ENCODE measurements around the gene SNX20.
A peak's percentile ranks its signal among the peaks of the same experiment; 100 is the strongest.

The SNX20 gene

GRCh38 chr16:50711862-50712559 lies 30.9 kb upstream of the SNX20 start:
- TF ChIP-seq ZNF274 (IDR thresholded peaks at IDR 0.05; ENCODE audit: low read depth, low read length), result no peak
- no peak overlapping the region for H3K4me3 ChIP-seq (ENCODE audit: low read length)

GRCh38 chr16:50711040-50711439 lies 29.9 kb upstream of the SNX20 start:
- no peak overlapping the region for H3K4me3 ChIP-seq (ENCODE audit: low read length)
- TF ChIP-seq ZNF274 (IDR thresholded peaks at IDR 0.05; ENCODE audit: low read depth, low read length), result no peak

DNA sequence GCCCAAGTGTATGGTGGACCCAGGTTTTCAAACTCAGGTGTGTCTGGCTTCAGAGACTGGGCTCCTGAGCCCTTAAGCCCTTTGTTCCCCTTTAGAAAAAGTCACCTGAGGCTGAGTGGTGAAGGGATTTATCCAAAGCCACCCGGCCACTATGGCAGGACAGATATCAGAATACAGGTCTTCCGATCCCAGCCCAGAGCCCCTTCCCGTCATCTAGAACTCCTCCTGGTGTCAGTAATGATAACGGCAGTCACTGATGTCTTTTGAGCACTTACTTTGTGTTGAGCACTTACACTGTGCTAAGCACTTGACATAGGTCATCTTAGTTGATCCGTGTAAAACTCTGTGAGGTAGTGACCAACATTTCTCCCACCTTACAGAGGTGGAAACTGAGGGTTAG lies 28.9 kb upstream of the SNX20 start:
- H3K4me3 ChIP-seq (ENCODE audit: low read length), result no peak overlapping the region
- no peak for TF ChIP-seq ZNF274 (IDR thresholded peaks at IDR 0.05; ENCODE audit: low read depth, low read length)

- no peak overlapping the region for H3K4me3 ChIP-seq (ENCODE audit: low read length)
- no peak for TF ChIP-seq ZNF274 (IDR thresholded peaks at IDR 0.05; ENCODE audit: low read depth, low read length)
These were observed 28.1 kb upstream of the SNX20 start for GRCh38 chr16:50709061-50709684.

GRCh38 chr16:50708373-50709060 lies 27.4 kb upstream of the SNX20 start:
- no peak overlapping the region for H3K4me3 ChIP-seq (ENCODE audit: low read length)
- no peak for TF ChIP-seq ZNF274 (IDR thresholded peaks at IDR 0.05; ENCODE audit: low read depth, low read length)

DNA sequence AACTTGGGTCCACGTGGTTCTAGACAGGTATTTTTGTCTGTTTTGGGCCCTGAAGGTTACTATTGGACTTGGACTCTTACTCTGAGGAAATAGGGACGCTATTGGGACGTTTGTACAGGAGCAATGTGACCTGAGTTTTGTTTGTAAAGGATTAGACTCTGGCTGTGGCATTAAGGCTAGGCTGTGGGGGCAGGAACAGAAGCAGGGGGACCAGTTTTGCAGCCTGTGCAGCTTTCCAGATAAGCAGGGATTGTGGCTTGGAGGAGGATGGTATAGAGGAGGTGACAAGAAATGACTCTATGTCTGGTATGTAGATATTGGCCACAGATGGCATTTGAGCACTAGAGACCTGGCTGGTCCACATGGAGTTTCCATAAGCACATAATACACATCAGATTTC lies 25.1 kb upstream of the SNX20 start:
- no peak overlapping the region for H3K4me3 ChIP-seq (ENCODE audit: low read length)

GRCh38 chr16:50705436-50706110 lies 24.5 kb upstream of the SNX20 start:
- no peak overlapping the region for H3K4me3 ChIP-seq (ENCODE audit: low read length)
- TF ChIP-seq ZNF274 (IDR thresholded peaks at IDR 0.05; ENCODE audit: low read depth, low read length), result no peak

More for the DNA sequence above, 25.1 kb upstream of the SNX20 start:
- TF ChIP-seq ZNF274 (IDR thresholded peaks at IDR 0.05; ENCODE audit: low read depth, low read length), result no peak

DNA sequence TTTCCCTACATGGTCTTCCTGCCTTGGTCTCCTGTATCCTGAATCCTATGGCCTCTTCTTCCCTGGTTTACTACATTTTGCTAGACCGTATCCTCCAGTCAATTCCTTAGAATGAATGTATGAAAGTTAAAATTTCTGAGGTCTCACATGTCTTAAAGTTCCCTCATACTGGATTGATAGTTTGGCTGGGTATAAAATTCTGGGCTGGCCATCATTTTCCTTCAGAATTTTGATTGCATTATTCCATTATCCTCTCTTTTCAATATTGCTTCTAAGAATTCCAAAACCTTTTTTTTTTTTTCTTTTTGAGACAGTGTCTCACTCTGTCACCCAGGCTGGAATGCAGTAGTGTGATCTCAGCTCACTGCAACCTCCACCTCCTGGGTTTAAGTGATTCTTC lies 23.1 kb upstream of the SNX20 start:
- no peak overlapping the region for H3K4me3 ChIP-seq (ENCODE audit: low read length)
- TF ChIP-seq ZNF274 (IDR thresholded peaks at IDR 0.05; ENCODE audit: low read depth, low read length), result no peak

DNA sequence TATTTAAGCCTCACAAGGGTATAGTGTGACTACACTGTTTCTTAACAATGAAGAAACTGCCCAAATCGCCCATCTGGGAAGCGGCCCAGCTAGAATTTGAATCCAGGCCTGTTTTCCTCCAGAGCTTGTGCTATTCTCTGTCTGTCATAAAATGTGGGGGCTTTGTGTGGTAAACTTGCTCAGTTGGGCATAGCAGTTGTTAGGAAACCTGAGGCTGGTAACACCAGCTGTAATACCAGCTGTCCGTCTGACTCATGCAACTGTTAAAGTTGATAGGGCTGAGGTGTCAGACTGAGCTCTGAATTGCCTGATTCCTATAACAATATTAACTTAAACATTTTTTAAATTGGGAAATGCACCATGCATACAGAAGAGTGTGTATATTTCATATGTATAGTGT lies 21.6 kb upstream of the SNX20 start:
- TF ChIP-seq ZNF274 (IDR thresholded peaks at IDR 0.05; ENCODE audit: low read depth, low read length), result no peak
- H3K4me3 ChIP-seq (ENCODE audit: low read length), result no peak overlapping the region

DNA sequence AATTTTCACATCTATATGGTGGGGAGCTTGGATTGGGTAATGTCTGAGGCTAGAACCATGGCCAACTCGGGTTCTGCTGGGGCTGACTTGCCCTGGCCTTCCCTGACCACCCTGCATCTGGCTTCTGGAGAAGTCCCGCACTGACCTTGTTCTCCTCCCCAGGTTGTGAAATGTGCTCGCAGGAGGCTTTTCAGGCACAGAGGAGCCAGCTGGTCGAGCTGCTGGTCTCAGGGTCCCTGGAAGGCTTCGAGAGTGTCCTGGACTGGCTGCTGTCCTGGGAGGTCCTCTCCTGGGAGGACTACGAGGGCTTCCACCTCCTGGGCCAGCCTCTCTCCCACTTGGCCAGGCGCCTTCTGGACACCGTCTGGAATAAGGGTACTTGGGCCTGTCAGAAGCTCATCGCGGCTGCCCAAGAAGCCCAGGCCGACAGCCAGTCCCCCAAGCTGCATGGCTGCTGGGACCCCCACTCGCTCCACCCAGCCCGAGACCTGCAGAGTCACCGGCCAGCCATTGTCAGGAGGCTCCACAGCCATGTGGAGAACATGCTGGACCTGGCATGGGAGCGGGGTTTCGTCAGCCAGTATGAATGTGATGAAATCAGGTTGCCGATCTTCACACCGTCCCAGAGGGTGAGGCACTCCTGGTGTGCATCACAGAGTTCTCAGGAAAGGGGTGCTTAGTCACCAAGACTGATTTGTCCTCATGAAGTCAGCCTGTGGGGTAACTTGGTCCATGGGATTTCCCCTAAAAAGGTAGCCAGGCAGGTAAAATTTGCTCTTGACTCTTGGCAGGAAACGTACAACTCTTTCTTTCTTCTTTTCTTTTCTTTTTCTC lies 18.4 kb upstream of the SNX20 start:
- TF ChIP-seq ZNF274 (IDR thresholded peaks at IDR 0.05; ENCODE audit: low read depth, low read length), result no peak

GRCh38 chr16:50697881-50698767 lies 17.0 kb upstream of the SNX20 start:
- TF ChIP-seq ZNF274 (IDR thresholded peaks at IDR 0.05; ENCODE audit: low read depth, low read length), result no peak
- peak overlapping the region; percentile 50; the same call in 1 of the 2 replicates for H3K4me3 ChIP-seq (ENCODE audit: low read length)

More for the DNA sequence above, 18.4 kb upstream of the SNX20 start:
- no peak overlapping the region for H3K4me3 ChIP-seq (ENCODE audit: low read length)

- H3K4me3 ChIP-seq (ENCODE audit: low read length), result peak overlapping the region; percentile 50; the same call in 1 of the 2 replicates
- TF ChIP-seq ZNF274 (IDR thresholded peaks at IDR 0.05; ENCODE audit: low read depth, low read length), result no peak
These were observed 16.3 kb upstream of the SNX20 start for GRCh38 chr16:50697421-50697715.
